GM13977 (cell line): ENCODE data around the gene KCNQ1.

ENCODE experiments used
- DNase-seq: peaks from one replicate; pipeline ENCODE4 v3.0.0; 2012; ENCODE audit warnings: low spot score
- CTCF ChIP-seq: IDR thresholded peaks from 2 replicates; pipeline ENCODE4 v1.5.1; 2012; ENCODE audit warnings: mild to moderate bottlenecking, control low read depth; ENCODE audit not compliant: insufficient read depth; ENCODE audit errors: extremely low read depth, missing control alignments
- in situ Hi-C: fragments of 300-500 bp; cut with MboI; formaldehyde crosslinking; loops from one replicate; pipeline ENCODE4 v1.12.0; 2022; ENCODE audit warnings: low sequenced_read_pairs, low pct_unique_long_range_greater_than_20kb, mixed read lengths, inconsistent platforms; ENCODE audit not compliant: unreplicated experiment

KCNQ1 gene

GRCh38 chr11:2713661-2714462, 269.1 kb downstream of the KCNQ1 start:
- in situ Hi-C loops, result no loop called here
- TF ChIP-seq CTCF, result no peak
- DNase-seq, result no peak

- DNase-seq, result no peak
- no peak for TF ChIP-seq CTCF
- in situ Hi-C loops, result no loop called here
Measured at GRCh38 chr11:2714463-2714800, 269.6 kb downstream of the KCNQ1 start.

- in situ Hi-C loops, result no loop called here
- no peak for TF ChIP-seq CTCF
- no peak for DNase-seq
Measured at GRCh38 chr11:2714871-2715270, 270.1 kb downstream of the KCNQ1 start.

- DNase-seq, result no peak
- TF ChIP-seq CTCF, result no peak
- in situ Hi-C loops, result no loop called here
Measured at GRCh38 chr11:2715716-2716350, 271.0 kb downstream of the KCNQ1 start.

- DNase-seq, result no peak
- TF ChIP-seq CTCF, result no peak
- in situ Hi-C loops, result no loop called here
Measured at GRCh38 chr11:2716376-2717095, 271.7 kb downstream of the KCNQ1 start.

GRCh38 chr11:2717561-2718325, 272.9 kb downstream of the KCNQ1 start:
- TF ChIP-seq CTCF, result no peak
- no peak for DNase-seq
- in situ Hi-C loops, result no loop called here
